ENCODE results near the gene TAS1R3. TPM values are rescaled to one million over a fixed set of nuclear protein-coding genes. Genes with fewer than 3 reads are reported as not detected.

The TAS1R3 gene
- total RNA-seq, 1 experiment from 2014 or later, result 0.22 TPM

- TF ChIP-seq PRDM15 (CRISPR knock-in tag; IDR thresholded peaks at IDR 0.05) (no peak), ATF1 (CRISPR knock-in tag; IDR thresholded peaks at IDR 0.05) (no peak), RELA (CRISPR knock-in tag; IDR thresholded peaks at IDR 0.05; ENCODE audit: borderline replicate concordance) (no peak), NFATC4 (CRISPR knock-in tag; IDR thresholded peaks at IDR 0.05) (no peak), NFYB (CRISPR knock-in tag; conservative IDR thresholded peaks at IDR 0.05; ENCODE audit: low read depth) (no peak), FOXJ3 (CRISPR knock-in tag; IDR thresholded peaks at IDR 0.05; ENCODE audit: borderline replicate concordance) (no peak)
Observed at GRCh38 chr1:1376551-1377226, 45.6 kb downstream of the TAS1R3 start (continued).

GRCh38 chr1:1377540-1378205 is 46.6 kb downstream of the TAS1R3 start:
- no peaks in the 10 kb centered on the region for H3K27me3 Mint-ChIP-seq (ENCODE audit: low read depth)
- TF ChIP-seq NR2C2 (CRISPR knock-in tag; IDR thresholded peaks at IDR 0.05) (no peak), PREB (CRISPR knock-in tag; IDR thresholded peaks at IDR 0.05; ENCODE audit: borderline replicate concordance) (no peak), GTF2I (CRISPR knock-in tag; conservative IDR thresholded peaks at IDR 0.05) (no peak), ERG (CRISPR knock-in tag; IDR thresholded peaks at IDR 0.05) (no peak), IRF1 (CRISPR knock-in tag; IDR thresholded peaks at IDR 0.05) (no peak), ZNF423 (CRISPR knock-in tag; IDR thresholded peaks at IDR 0.05) (no peak), FOXJ3 (CRISPR knock-in tag; IDR thresholded peaks at IDR 0.05; ENCODE audit: borderline replicate concordance) (no peak), ZNF671 (CRISPR knock-in tag; IDR thresholded peaks at IDR 0.05) (no peak), ZNF281 (CRISPR knock-in tag; IDR thresholded peaks at IDR 0.05) (no peak), ATF1 (CRISPR knock-in tag; IDR thresholded peaks at IDR 0.05) (no peak), CBFB (CRISPR knock-in tag; IDR thresholded peaks at IDR 0.05; ENCODE audit: low read depth) (no peak), TEAD4 (CRISPR knock-in tag; IDR thresholded peaks at IDR 0.05) (no peak)
- no peaks in the 10 kb centered on the region for H3K9me3 Mint-ChIP-seq
- peaks cover 3% of the 10 kb centered on the region; the same call in 1 of the 2 replicates for H3K4me1 Mint-ChIP-seq
- peaks cover 8% of the 10 kb centered on the region; the same call in 1 of the 2 replicates for H3K36me3 Mint-ChIP-seq
- ATAC-seq (no peak), DNase-seq (ENCODE audit: low spot score) (no peak)
- CTCF ChIA-PET, result no interaction called here
- POLR2A ChIA-PET, result interaction anchor here (1.1 kb wide), 1 partner anchor 33 kb away, joined by 3 read pairs; no protein-coding TSS in a partner anchor
- no peak overlapping the region for H3K27ac Mint-ChIP-seq
- no peak overlapping the region for H3K4me3 Mint-ChIP-seq

All from WTC11 (cell line).